Measurements from ENCODE around the gene GCNA.

- TF ChIP-seq CTCF (conservative IDR thresholded peaks at IDR 0.05; ENCODE audit: low read depth in 2 of 2) (no peak), EZH2 (IDR thresholded peaks at IDR 0.05; ENCODE audit: low read depth, unreplicated experiment) (no peak), CREB1 (CRISPR knock-in tag; IDR thresholded peaks at IDR 0.05; ENCODE audit: low read depth) (no peak)
Observed at GRCh38 chrX:71640002-71640401, 61.8 kb downstream of the GCNA start.

Measured in GM23338 (cell line).